GM12891 (cell line): ENCODE measurements around the gene DIP2B.

Experiments
- POLR2AphosphoS5 ChIP-seq: IDR thresholded peaks from 2 replicates; pipeline ENCODE4 v1.6.1; 2011; ENCODE audit warnings: low read depth, low read length, control low read depth
- TAF1 ChIP-seq: IDR thresholded peaks from 2 replicates; pipeline ENCODE4 v1.6.1; 2011; ENCODE audit warnings: low read depth, low read length, control low read depth

GRCh38 chr12:50533203-50533584, 28.4 kb downstream of the DIP2B start:
- TF ChIP-seq TAF1 (no peak), POLR2AphosphoS5 (no peak)
